Type B pancreatic cell (in vitro differentiated cells): ENCODE measurements around the gene IPO5. TPM values are rescaled to one million over a fixed set of nuclear protein-coding genes. Genes with fewer than 3 reads are reported as not detected.
"Not testable (repeated sequence)": the region's sequence is repeated elsewhere in the genome, so short reads cannot be mapped to it uniquely, and the experiment has no call there.

Experiments
- DNase-seq: peaks from one replicate; pipeline ENCODE4 v3.0.0; 2021; ENCODE audit warnings: mixed read lengths; ENCODE audit not compliant: unreplicated experiment; ENCODE audit errors: extremely low spot score
- H3K27ac Mint-ChIP-seq: 2 replicates; pipeline ENCODE4 v1.8.0; 2021; ENCODE audit warnings: mild to moderate bottlenecking, mixed read lengths
- H3K27me3 Mint-ChIP-seq: 2 replicates; pipeline ENCODE4 v1.8.0; 2021; ENCODE audit warnings: mixed read lengths
- H3K36me3 Mint-ChIP-seq: 2 replicates; pipeline ENCODE4 v1.8.0; 2021; ENCODE audit warnings: mixed read lengths
- H3K4me1 Mint-ChIP-seq: one replicate; pipeline ENCODE4 v1.8.0; 2021; ENCODE audit warnings: mixed read lengths; ENCODE audit not compliant: unreplicated experiment
- H3K4me3 Mint-ChIP-seq: 2 replicates; pipeline ENCODE4 v1.8.0; 2021; ENCODE audit warnings: mild to moderate bottlenecking, mixed read lengths
- H3K9me3 Mint-ChIP-seq: 2 replicates; pipeline ENCODE4 v1.8.0; 2021; ENCODE audit warnings: mixed read lengths
- total RNA-seq: library from RNA; stranded (reverse); gene quantifications from 2 replicates; pipeline ENCODE4 v1.2.1, GENCODE V29; 2021; ENCODE audit warnings: low replicate concordance
- TF ChIP-seq, protein P1 (sequence below): fragments of 200-600 bp; sonication (generic); conservative IDR thresholded peaks from 2 replicates; pipeline ENCODE4 v1.5.0; 2021; ENCODE audit warnings: antibody characterized with exemption, mild to moderate bottlenecking

IPO5 gene
- total RNA-seq, 1 donor from 2014 or later: 202 TPM

DNA sequence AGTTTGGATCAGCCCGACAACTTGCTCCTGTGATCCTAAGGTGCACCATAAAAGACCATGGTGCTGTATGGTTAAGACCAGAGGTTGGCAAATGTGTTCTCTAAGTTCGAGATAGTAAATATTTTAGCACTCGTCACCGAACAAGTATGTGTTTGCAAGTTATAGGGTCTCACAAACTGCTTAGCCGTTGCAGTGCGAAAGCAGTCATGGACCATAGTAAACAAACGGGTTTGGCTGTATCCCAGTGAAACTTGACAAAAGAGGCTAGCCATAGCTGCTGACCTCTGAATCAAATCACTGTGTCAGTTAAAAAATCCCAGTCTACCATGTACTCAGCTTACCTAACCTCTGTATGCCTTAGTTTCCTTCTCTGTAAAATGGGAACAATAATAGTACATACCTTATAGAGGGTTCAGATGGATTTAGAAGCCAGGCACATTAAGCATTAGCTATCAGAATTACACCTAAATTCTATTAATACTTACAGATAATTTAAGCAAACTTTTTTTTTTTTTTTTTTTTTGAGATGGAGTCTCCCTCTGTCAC, 72.1 kb downstream of the IPO5 start:
- H3K4me3 Mint-ChIP-seq: no peak overlapping the region
- H3K27ac Mint-ChIP-seq: no peak overlapping the region
- H3K27me3 Mint-ChIP-seq: no peaks in the 10 kb centered on the region
- DNase-seq: no peak
- TF ChIP-seq, protein P1, sequence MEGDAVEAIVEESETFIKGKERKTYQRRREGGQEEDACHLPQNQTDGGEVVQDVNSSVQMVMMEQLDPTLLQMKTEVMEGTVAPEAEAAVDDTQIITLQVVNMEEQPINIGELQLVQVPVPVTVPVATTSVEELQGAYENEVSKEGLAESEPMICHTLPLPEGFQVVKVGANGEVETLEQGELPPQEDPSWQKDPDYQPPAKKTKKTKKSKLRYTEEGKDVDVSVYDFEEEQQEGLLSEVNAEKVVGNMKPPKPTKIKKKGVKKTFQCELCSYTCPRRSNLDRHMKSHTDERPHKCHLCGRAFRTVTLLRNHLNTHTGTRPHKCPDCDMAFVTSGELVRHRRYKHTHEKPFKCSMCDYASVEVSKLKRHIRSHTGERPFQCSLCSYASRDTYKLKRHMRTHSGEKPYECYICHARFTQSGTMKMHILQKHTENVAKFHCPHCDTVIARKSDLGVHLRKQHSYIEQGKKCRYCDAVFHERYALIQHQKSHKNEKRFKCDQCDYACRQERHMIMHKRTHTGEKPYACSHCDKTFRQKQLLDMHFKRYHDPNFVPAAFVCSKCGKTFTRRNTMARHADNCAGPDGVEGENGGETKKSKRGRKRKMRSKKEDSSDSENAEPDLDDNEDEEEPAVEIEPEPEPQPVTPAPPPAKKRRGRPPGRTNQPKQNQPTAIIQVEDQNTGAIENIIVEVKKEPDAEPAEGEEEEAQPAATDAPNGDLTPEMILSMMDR: no peak
- peaks cover 6% of the 10 kb centered on the region for H3K9me3 Mint-ChIP-seq
- peaks cover 9% of the 10 kb centered on the region for H3K4me1 Mint-ChIP-seq
- peaks cover 15% of the 10 kb centered on the region for H3K36me3 Mint-ChIP-seq

DNA sequence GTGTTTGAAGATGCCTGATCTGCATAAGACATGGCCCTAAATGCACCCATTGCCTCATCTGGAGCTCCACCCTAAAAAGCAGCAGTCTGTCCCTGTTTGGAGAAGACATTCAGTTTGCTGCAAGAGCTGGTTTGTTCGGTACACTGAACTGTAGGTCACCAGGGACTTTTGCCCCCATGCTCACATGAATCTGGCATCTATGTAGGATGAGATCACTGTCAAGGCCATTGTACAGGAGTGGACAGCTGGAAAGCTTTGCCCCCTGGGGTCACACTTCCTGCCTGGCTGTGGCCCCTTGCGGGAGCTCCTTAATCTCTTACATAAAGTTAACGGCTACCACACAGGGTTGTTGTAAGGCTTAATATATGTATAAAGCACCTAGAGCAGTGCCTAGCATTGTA, 73.0 kb downstream of the IPO5 start:
- Mint-ChIP-seq H3K27ac (peak overlapping the region; percentile 64), H3K27me3 (no peaks in the 10 kb centered on the region), H3K9me3 (peaks cover 6% of the 10 kb centered on the region), H3K4me1 (peaks cover 13% of the 10 kb centered on the region), H3K4me3 (no peak overlapping the region), H3K36me3 (peaks cover 12% of the 10 kb centered on the region)
- no peak for DNase-seq
- TF ChIP-seq, protein P1: no peak

DNA sequence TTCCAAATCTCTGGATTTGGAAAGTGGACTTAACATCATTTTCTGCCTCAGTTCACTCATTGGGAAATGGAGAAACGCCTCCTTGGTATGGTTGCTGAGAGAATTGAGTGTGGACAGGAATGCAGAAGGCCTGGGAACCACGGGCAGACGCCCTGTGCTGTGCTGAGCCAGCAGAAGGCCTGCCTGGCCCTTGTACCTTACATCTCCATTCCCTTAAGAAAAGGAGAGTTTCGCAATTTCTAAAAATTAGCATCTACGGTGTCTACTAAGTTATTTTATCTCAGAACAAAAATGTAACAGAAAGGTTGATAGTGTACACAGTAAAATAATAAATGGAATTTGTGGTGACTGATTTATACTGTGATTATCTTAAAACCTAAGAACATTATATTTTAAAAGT, 78.7 kb downstream of the IPO5 start:
- no peak for DNase-seq
- Mint-ChIP-seq H3K4me1 (peaks cover 9% of the 10 kb centered on the region), H3K4me3 (no peak overlapping the region), H3K36me3 (no peaks in the 10 kb centered on the region), H3K27me3 (no peaks in the 10 kb centered on the region), H3K9me3 (no peaks in the 10 kb centered on the region), H3K27ac (no peak overlapping the region)
- TF ChIP-seq, protein P1: no peak

DNA sequence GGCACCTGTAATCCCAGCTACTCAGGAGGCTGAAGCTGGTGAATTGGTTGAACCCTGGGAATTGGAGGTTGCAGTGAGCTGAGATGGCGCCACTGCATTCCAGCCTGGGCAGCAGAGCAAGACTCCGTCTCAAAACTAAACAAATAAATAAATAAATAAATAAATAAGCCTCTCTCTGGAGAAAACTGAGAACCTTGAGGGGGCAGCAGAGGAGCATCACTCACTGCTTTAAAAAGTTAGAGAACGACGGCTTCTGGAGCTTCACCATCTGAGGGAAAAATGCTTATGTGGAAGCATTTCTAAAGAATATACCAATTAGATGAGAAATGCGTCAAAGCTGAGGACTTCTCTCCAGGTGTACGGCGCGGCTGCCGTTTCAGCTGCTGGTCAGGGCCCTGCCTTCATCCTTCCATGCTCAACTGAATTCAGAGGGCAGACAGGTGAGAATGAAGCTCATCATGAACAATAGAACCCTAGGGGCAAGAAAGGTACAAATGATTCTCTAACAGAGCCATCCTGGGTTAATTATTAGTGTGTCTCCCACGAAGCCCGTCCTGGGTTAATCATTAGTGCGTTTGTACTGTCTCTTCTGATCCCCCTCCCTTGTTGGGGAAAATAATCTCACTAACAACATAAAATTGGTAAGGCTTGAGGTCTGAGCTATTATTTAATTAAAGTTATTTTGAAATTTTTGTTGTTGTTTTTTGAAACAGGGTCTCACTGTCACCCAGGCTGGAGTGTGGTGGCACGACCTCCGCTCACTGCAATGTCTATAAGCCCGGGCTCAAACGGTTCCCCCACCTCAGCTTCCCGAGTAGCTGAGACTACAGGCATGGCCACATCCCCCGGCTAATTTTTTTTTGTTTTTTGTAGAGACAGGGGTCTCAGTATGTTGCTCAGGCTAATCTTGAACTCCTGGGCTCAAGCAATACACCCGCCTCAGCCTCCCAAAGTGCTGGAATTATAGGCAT, 80.1 kb downstream of the IPO5 start:
- no peaks in the 10 kb centered on the region for H3K36me3 Mint-ChIP-seq
- TF ChIP-seq, protein P1: peak; percentile 69
- no peaks in the 10 kb centered on the region for H3K27me3 Mint-ChIP-seq
- H3K4me3 Mint-ChIP-seq: peak overlapping the region; percentile 62
- no peaks in the 10 kb centered on the region for H3K9me3 Mint-ChIP-seq
- H3K27ac Mint-ChIP-seq: no peak overlapping the region
- DNase-seq: no peak
- peaks cover 9% of the 10 kb centered on the region for H3K4me1 Mint-ChIP-seq

DNA sequence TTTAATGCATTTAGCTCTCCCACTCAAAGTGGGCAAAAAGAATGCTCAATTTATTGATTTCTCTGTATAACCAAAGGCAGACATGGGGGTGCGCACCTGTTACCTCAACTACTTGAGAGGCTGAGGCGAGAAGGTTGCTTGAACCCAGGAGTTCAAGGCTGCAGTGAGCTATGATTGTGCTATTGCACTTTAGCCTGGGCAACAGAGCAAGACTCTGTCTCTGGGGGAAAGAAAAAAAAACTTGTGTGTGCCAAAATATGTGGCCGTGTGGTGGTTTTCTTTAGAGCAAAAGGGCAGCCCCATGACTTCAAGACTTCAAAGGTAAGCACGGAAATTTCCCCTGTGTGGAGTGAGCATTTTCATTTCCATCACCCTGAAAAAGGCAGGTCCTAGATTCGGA, 81.9 kb downstream of the IPO5 start:
- TF ChIP-seq, protein P1: no peak

DNA sequence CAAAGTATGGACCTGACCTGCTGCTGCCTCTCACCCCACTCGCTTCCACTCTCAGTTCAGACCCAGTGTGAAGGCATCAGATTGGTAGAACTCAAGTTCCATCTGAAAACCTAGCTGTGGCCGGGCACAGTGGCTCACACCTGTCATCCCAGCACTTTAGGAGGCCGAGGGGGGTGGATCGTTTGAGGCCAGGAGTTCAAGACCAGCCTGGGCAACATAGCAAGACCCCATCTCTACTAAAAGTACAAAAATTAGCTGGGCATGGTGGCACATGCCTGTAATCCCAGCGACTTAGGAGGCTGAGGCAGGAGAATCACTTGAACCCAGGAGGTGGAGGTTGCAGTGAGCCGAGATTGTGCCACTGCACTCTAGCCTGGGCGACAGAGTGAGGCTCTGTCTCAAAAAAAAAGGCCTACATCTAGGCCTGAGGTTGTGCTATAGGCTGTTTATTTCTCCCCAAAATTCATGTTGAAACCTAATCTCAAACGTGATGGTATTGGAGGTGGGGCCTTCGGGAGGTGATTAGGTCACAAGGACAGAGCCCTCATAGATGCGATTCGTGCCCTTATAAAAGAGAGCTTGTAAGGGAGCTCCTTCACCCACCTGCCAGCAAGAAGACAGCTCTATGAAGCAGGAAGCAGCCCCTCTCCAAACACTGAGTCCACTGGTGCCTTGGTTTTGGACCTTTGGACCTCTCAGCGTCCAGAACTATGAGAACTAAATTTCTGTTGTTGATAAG, 83.3 kb downstream of the IPO5 start:
- not testable (repeated sequence) for H3K9me3 Mint-ChIP-seq, H3K27ac Mint-ChIP-seq, H3K4me1 Mint-ChIP-seq, DNase-seq, H3K27me3 Mint-ChIP-seq, H3K4me3 Mint-ChIP-seq, H3K36me3 Mint-ChIP-seq

More for the DNA sequence above, 81.9 kb downstream of the IPO5 start:
- peaks cover 9% of the 10 kb centered on the region for H3K4me1 Mint-ChIP-seq
- no peaks in the 10 kb centered on the region for H3K36me3 Mint-ChIP-seq
- H3K9me3 Mint-ChIP-seq: no peaks in the 10 kb centered on the region
- H3K4me3 Mint-ChIP-seq: no peak overlapping the region
- no peak overlapping the region for H3K27ac Mint-ChIP-seq
- H3K27me3 Mint-ChIP-seq: peaks cover 5% of the 10 kb centered on the region
- DNase-seq: no peak
